GM15510 (cell line): ENCODE data around the gene WDR89.
A peak's percentile ranks its signal among the peaks of the same experiment; 100 is the strongest.

Experiments used
- POLR2A ChIP-seq: IDR thresholded peaks from 3 replicates; pipeline ENCODE4 v1.6.1; 2011; ENCODE audit warnings: borderline replicate concordance; ENCODE audit not compliant: insufficient read length; ENCODE audit errors: extremely low read depth

WDR89 gene, protein sequence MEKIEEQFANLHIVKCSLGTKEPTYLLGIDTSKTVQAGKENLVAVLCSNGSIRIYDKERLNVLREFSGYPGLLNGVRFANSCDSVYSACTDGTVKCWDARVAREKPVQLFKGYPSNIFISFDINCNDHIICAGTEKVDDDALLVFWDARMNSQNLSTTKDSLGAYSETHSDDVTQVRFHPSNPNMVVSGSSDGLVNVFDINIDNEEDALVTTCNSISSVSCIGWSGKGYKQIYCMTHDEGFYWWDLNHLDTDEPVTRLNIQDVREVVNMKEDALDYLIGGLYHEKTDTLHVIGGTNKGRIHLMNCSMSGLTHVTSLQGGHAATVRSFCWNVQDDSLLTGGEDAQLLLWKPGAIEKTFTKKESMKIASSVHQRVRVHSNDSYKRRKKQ

DNA sequence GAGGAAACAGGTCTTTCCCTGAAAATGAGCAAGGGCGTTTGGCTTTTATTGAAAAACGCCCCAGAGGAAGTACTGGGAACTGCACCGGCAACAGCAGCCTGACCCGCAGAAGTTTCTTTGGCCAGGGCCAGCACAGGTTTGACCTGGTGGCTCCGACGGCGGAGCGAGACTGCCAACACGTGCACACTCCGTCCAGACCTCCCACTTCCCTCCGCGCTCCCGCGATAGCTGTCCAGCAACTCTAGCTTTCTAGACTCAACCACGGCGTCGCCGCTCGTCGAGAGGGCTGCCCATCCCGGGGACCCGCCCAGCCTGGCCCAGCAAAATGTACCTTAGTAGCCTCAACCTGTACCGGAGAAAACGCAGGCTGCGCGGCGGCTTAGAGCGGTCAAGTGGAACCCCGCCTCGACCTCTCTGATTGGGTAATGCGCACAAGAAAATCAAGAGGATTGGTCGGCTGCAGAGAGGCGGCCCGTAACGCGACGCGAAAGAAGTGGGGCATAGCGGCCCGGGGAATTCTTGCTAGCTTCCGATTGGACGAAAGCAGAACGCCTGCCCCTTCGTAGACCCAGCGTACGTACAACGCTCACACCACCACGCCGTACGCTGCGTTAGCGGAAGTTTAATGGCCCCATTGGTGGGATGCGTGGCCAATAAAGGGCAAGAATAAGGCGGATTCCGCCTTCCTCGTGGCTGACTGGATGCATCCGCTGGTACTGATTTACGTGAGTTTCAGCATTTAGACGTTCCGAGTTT, at the start of gene WDR89:
WDR89 (minus strand) TSS at position 399 of the 756 bp plus-strand sequence. CDS start 41,929 bp downstream, outside the sequence.
- TF ChIP-seq POLR2A, result peak; percentile 81

DNA sequence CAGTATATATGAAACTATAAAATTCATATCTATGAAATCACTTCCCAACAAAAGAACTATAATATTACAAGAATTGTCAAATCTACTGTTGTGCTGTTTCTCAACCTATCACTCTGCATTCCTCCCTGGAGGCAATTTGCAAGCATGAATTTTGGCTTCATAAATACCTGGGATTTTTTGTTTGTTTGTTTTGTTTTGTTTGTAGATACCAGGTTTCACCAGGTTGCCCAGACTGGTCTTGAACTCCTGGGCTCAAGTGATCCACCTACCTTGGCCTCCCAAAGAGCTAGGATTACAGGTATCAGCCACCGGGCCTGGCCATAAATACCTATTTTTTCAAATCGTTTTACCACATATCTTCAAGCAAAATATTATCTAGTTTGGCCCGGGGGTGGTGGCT, 47.5 kb upstream of the WDR89 start:
- TF ChIP-seq POLR2A, result no peak

- no peak for TF ChIP-seq POLR2A
Measured at GRCh38 chr14:63686926-63687325, 45.3 kb upstream of the WDR89 start.

GRCh38 chr14:63685401-63685800, 43.7 kb upstream of the WDR89 start:
- no peak for TF ChIP-seq POLR2A

DNA sequence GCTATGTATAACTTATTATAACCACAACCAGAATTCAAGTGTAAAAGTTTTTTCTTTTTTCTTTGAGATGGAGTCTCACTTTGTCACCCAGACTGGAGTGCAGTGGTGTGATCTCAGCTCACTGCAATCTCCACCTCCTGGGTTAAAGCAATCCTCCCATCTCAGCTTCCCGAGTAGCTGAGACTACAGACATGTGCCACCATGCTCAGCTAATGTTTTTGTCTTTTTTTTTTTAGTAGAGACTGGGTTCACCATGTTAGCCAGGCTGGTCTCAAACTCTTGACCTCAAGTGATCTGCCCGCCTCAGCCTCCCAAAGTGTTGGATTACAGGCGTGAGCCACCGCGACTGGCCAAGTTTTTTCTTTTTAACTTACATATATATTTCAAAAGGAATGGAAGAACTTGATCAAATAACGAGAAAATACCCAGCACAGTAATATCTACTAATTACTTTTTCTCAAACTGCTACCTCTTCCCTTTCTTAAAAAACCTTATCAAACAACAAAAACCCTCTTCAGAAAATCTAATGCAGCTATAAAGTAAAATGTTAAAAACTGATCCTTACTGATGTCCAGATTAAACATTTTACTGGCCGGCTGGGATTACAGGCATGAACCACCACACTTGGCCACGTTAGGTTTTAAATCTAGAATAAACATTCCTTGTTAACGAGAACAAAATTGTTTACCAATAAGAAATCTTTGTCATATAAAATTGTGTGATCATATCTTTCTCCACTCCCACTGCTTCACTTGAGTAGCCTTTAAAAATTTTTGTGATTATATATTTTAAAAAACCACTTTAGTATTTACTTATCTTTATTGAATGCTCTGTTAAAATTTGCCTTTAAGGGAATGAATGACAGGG, 41.3 kb upstream of the WDR89 start:
- TF ChIP-seq POLR2A, result no peak

DNA sequence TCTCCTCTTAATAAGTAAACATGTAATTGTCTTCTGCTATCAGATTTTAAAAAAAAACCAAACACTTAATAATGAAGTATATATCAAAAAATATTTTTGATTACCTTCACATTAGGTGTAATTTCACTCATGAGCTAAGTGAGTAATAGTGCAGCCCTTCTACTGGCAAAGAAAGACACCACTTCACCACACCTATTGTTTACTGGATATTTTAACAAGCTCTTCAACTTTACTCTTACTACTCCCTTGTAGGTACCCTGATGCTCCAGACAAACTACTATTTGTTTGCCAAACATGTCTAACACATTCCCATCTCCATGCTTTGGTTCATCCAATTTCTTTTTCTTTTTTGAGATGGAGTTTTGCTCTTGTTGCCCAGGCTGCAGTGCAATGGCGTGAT, 36.9 kb upstream of the WDR89 start:
- TF ChIP-seq POLR2A, result no peak

DNA sequence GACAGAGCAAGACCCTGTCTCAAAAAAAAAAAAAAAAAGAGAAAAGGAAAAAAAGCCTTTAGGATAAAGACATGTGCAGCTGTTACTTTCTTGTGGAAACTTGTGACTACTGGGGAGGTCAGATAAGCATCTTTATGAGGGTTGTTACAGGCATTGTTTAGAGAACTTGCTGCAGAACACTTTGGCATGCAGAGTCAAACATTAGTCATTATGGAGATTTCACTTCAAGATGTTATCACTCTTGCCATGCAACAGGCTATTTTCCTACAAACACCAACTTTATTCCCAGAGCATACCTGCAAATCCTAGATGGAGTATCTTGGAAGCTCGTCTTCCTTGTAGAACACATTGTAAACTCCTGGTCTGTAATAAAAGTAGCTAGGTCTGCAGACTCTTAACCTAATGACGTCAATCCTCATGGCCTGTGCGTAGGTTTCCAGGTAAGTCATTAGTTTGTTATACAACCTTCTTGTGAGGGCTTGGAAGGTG, 36.3 kb upstream of the WDR89 start:
- TF ChIP-seq POLR2A, result no peak

DNA sequence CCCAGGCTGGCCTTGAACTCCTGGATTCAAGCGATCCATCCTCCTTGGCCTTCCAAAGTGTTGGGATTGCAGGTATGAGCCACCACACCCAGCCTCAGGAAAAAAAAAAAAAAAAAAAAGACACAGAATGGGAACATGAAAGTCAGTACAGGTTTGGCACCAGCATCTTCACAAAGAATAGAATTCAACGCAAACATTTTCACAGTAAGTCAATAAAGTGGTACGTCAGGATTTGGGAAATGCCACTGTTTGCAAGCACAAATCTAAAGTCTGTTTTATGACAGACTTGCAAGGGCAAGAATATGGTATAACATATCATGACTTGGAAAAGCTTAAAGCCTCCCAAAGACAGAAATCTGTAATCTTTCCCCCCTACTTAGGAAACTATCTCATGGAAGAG, 34.9 kb upstream of the WDR89 start:
- no peak for TF ChIP-seq POLR2A

- no peak for TF ChIP-seq POLR2A
Measured at GRCh38 chr14:63673886-63674497, 32.3 kb upstream of the WDR89 start.

GRCh38 chr14:63673255-63673654, 31.6 kb upstream of the WDR89 start:
- no peak for TF ChIP-seq POLR2A

DNA sequence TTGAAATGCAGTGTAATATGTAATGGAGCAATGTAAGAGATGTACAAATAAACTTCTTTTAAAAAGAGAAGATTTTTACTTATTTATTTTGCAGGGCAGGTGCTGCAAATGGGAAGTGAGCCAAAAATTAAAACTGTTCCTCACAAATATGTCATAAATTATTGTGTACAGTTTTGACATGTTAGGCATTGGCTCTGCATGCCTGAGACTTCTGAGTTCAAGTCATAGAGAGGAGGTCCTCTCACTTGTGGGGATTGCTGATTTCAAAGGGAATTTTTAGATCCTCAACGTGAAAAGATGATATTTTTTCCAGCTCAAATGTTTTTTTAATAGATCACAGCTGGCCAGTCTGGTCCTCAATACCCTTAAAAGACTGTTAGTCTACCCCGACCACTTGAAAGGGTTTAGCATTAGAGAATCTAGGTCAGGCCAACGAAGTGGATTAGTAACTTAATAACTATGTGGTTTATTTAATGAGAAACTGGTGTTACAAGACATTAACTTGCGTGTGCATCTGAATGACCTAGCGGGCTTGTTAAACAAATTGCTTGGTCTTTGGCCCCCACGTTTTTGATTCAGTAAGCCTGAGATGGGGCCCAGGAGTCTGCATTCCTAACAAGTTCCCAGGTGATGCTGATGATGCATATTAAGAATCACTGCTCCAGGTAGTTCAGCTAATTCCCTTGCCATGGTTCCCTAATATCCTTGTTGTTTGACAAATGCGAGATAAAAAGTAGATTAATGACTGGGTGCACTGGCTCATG, 30.9 kb upstream of the WDR89 start:
- no peak for TF ChIP-seq POLR2A

GRCh38 chr14:63671987-63672386, 30.3 kb upstream of the WDR89 start:
- TF ChIP-seq POLR2A, result no peak

DNA sequence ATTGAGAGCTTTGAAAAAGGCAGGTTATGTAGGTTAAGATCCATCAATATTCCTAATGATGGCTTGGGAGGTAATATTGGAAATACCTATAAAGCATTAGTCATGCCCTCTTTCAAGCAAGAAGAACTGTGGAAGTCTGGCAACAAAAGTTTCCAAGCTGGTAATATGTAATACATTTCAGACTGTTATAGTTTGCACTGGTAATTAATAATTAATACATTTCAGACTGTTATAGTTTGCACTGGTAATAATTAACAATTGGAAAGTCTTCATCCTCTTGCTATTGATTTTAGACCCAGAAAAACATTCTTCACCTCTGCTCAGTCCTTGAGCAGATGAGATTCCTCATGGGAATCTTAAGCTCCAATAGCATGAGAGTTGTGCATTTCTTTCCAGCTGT, 29.0 kb upstream of the WDR89 start:
- TF ChIP-seq POLR2A, result no peak

DNA sequence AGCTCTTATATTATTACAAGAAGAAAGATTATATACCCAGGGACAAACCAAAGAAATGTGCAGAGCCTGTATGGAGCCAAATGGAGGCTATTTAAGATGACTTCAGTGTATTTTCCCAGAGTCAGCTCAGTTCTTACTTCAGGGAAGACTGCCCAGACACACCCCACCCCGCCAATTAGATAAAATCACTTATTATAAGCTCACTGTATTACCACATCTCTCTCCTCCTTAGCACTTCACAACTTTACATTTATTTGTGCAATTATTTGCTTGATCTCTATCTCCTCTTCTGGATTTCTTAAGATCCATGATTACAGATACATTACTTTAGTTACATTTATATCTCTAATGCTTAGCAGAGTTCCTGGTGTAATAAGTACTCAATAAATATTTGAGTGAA, 24.7 kb upstream of the WDR89 start:
- no peak for TF ChIP-seq POLR2A
